SIG-M5 treated with dmso at 0.1 percent for 504 hours (cell line): ENCODE results near the gene STT3A.

Experiments
- DNase-seq: peaks from one replicate; lab custom pipeline; 2025; ENCODE audit not compliant: unreplicated experiment; lab: John Stamatoyannopoulos, UW

The STT3A gene

DNA sequence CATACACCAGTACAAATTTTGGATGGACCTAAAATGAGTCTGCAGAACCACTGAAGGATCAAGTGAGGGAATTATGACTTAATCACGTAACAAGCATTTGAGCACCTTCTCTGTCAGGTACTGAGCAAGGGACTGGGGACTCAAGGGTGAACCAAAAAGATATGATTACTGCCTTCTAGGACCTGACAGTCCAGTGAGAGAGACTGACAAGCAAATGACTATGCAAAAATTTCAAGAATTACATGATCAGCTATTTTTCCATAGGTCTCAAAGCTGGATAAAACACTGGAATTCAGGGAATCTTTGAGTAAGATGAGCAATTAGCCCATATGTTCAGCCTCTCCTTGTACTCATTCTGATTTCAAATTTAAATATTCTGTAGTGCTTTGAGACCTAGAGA is 5.2 kb upstream of the STT3A start:
- DNase-seq = no peak

DNA sequence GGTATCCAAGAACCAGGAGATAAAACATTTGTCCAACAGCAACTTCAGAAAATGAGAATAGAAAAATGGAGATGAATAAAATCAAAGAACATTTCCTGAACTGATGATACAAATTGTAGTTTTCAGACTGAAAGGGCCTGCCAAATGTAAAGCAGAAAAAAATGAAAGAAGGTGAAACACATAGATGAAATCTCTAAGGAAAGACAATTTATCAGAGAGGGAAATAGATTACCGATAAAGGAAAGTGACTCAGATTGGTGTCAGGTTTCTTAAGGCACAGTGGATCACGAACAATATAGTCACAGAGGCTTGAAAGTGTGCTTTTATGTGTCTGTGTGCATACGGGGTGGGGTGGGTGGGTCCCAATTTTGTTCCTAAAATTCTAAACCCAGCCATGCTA is 4.1 kb upstream of the STT3A start:
- no peak for DNase-seq

- no peak for DNase-seq
Observed at GRCh38 chr11:125591649-125592304, 875 bp upstream of the STT3A start.

- peak; percentile 31 for DNase-seq
Observed at GRCh38 chr11:125593114-125593820, 615 bp downstream of the STT3A start.

GRCh38 chr11:125594958-125595357 is 2.3 kb downstream of the STT3A start:
- DNase-seq = peak; percentile 15

- DNase-seq = no peak
Observed at GRCh38 chr11:125600663-125601062, 8.0 kb downstream of the STT3A start.

DNA sequence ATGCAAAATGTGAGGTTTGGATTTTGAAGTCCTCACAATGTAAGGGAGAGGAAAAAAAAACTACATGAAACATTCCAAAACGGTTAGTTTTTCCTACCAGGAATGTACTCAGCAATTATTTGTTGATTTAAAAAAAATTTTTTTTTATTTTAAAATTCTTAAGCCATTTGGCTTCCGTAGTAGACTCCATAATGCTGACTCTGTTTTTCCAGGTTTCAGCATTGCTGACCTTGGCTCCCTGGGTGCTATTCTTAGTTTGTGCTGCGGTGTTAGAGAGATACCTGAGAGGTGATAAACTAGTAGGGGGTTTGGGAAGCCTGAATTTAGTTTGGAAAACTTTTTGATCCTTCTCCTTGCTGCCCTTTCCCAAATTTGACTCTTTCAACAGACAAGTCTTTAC is 10.6 kb downstream of the STT3A start:
- no peak for DNase-seq

GRCh38 chr11:125605417-125605816 is 12.8 kb downstream of the STT3A start:
- DNase-seq = no peak

GRCh38 chr11:125609545-125609944 is 16.9 kb downstream of the STT3A start:
- DNase-seq = no peak

- DNase-seq = no peak
Observed at GRCh38 chr11:125618383-125618782, 25.7 kb downstream of the STT3A start.

- peak; percentile 1 for DNase-seq
Observed at GRCh38 chr11:125621995-125622394, 29.3 kb downstream of the STT3A start.

DNA sequence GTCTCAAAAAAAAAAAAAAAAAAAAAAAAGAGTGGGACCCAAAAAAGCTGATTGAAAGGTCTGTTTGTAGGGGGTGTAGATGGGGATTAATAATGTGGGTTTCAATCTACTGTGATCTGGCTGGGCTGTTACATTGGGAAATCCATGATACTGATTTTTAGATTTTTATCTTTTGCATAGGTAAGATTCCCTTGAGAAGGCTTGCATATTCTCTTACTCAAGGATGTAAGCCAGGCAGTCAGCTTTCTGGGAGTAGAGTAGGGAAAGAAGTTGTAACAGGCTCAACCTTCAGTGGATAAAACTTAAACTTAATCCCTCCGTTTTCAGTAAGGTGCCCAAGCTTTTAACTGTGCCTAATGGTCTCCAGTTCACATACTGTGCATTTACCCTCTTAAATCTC is 30.4 kb downstream of the STT3A start:
- no peak for DNase-seq

DNA sequence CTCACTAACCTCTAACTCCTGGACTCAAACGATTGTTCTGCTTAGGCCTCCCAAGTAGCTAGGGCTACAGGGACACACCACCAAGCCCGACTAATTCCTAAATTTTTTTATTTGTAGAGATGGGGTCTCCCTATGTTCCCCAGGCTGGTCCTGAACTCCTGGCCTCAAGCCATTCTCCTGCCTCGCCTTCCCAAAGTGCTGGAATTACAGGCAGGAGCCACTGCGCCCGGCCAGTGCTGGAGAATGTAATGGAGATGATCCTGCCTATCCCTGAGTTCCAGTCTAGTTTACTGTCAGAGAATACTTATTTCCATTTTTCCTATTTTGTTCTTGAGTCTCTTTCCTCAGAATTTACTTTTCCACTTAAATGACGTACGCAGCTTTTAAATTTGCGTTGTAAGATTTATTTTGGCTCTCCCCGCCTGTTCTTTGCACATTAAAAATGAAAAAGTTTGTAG is 32.1 kb downstream of the STT3A start, which contains the start of gene CHEK1:
CHEK1 (plus strand) TSS at position 408 of the 458 bp plus-strand sequence. CDS start 1,606 bp downstream, outside the sequence.
- no peak for DNase-seq

- peak; percentile 45 for DNase-seq
Observed at GRCh38 chr11:125625225-125625629, 32.6 kb downstream of the STT3A start.

- DNase-seq = peak; percentile 75
Observed at GRCh38 chr11:125625630-125626287, 33.1 kb downstream of the STT3A start.

- DNase-seq = peak; percentile 74
Observed at GRCh38 chr11:125626288-125626950, 33.8 kb downstream of the STT3A start.

DNA sequence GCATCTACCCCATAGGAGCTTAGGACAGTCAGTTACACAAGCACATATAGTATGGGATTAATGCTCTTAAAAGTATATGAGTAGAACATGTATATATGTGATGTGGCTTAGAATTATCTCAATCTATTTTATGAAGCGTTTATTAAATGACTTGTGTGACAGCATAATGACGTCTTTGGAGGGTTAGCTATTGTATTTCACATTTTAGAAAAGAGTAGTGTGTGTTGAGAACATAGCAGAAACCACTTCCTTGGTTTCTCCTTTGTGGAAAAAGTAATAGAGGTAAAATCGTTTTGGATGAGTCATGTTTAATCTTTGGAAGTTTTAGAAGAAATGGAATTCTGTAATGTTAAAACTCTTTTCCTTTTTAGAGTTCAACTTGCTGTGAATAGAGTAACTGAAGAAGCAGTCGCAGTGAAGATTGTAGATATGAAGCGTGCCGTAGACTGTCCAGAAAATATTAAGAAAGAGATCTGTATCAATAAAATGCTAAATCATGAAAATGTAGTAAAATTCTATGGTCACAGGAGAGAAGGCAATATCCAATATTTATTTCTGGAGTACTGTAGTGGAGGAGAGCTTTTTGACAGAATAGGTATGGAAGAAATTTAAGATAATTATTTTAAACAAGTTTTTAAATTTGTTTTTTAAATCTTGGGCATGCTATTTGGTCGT is 34.7 kb downstream of the STT3A start:
- DNase-seq = no peak

DNA sequence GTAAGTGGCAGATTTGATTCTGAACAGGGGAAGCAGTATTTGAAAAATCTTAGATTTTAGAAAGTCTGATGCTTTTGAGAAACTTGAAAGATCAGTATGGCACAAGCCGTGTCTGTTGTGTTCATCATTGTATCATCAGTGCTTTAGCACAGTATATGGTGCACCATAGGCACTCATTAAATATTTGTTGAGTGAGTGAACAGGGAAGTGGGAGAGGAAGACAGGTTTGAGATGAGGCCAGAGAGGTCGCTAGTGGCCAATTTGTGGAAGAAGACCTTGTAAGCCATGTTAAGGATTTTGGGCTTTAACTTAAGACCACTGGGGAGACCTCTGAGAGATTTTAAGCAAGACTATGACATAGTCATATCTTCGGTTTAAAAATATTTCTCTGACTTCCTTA is 45.2 kb downstream of the STT3A start:
- DNase-seq = no peak

- no peak for DNase-seq
Observed at GRCh38 chr11:125638315-125638714, 45.7 kb downstream of the STT3A start.

- DNase-seq = no peak
Observed at GRCh38 chr11:125645871-125646270, 53.2 kb downstream of the STT3A start.
